ENCODE data around the gene DSC3. TPM values are rescaled to one million over a fixed set of nuclear protein-coding genes. Genes with fewer than 3 reads are reported as not detected.

DSC3 gene
- total and polyA plus RNA-seq, 12 donors: 0.08 to 4.7 (median 0.35) TPM

DNA sequence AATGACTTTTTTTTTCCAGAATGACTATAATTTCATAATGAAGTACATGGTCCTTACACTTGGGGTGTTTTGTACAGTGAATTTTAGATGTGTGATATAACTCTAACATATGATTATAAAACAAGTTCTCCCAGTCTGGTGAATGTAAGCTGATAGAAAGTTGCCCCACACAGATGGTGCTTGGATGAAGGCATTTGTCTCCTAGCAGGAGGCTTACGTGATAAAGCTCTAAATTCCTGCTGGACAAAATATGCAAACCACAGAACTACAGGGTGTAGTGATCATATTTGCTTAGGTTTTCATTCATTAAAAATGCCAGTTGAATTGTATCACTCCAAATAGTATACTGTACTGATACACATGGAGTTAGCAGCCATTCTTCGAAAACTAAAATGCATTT lies 85.5 kb downstream of the DSC3 start:
- Histone ChIP-seq H3K9me3 (replicated peaks in 1 of 3) (no peaks in the 10 kb centered on the region), H3K4me3 (no peak overlapping the region), H3K27me3 (no peaks in the 10 kb centered on the region), H3K4me1 (replicated peaks in 1 of 2) (no peaks in the 10 kb centered on the region), H3K27ac (no peak overlapping the region), H3K36me3 (replicated peaks in 1 of 2) (no peaks in the 10 kb centered on the region)
- WGBS, 4 donors: 64 to 82% (median 73%) methylated on average over 2 of the region's 2 CpGs
- intact Hi-C loops (cut with DNase I): no loop called here
- no peak for DNase-seq
- TF ChIP-seq CTCF (IDR thresholded peaks at IDR 0.05): no peak
- TF ChIP-seq POLR2A (IDR thresholded peaks at IDR 0.05): no peak

GRCh38 chr18:30954262-30954661 lies 88.3 kb downstream of the DSC3 start:
- no peaks in the 10 kb centered on the region for H3K27me3 ChIP-seq
- H3K4me1 ChIP-seq (replicated peaks in 1 of 2): no peaks in the 10 kb centered on the region
- TF ChIP-seq CTCF (IDR thresholded peaks at IDR 0.05) (no peak), POLR2A (IDR thresholded peaks at IDR 0.05) (no peak)
- intact Hi-C loops (cut with DNase I): no loop called here
- H3K36me3 ChIP-seq (replicated peaks in 1 of 2): no peaks in the 10 kb centered on the region
- no peak for DNase-seq
- no peak overlapping the region for H3K4me3 ChIP-seq
- no peaks in the 10 kb centered on the region for H3K9me3 ChIP-seq (replicated peaks in 1 of 3)
- H3K27ac ChIP-seq: no peak overlapping the region
- 66 to 71% (median 67%) methylated on average over 3 of the region's 3 CpGs for WGBS, 4 donors

DNA sequence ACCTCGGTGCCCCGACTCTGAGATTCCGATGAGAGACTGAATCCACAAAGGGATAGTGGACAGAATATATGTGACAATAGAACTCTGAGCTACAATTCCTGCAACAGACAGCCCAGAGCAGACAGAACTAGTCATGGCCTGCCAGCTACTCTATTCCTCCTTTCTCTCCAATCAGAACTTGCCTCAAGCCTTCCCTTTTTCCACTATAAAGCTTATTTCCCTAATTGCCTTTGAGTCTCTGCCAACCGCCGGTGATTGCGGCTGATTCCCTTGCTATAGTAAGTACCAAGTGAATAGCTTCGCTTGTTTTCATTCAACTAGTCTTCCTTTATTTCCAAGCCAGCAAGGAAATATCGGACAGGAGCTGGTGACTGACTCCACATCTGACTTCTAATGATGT lies 96.8 kb downstream of the DSC3 start:
- Histone ChIP-seq H3K4me1 (replicated peaks in 1 of 2) (no peaks in the 10 kb centered on the region), H3K9me3 (replicated peaks in 1 of 3) (no peaks in the 10 kb centered on the region), H3K4me3 (no peak overlapping the region), H3K27me3 (no peaks in the 10 kb centered on the region), H3K36me3 (replicated peaks in 1 of 2) (no peaks in the 10 kb centered on the region), H3K27ac (no peak overlapping the region)
- WGBS, 4 donors: 75 to 84% (median 79%) methylated on average over 8 of the region's 8 CpGs
- no peak for DNase-seq
- intact Hi-C loops (cut with DNase I): no loop called here
- no peak for TF ChIP-seq CTCF (IDR thresholded peaks at IDR 0.05)
- TF ChIP-seq POLR2A (IDR thresholded peaks at IDR 0.05): no peak

GRCh38 chr18:30944773-30945417 lies 97.6 kb downstream of the DSC3 start:
- H3K9me3 ChIP-seq (replicated peaks in 1 of 3): no peaks in the 10 kb centered on the region
- no peak for TF ChIP-seq POLR2A (IDR thresholded peaks at IDR 0.05)
- TF ChIP-seq CTCF (IDR thresholded peaks at IDR 0.05): no peak
- H3K4me3 ChIP-seq: no peak overlapping the region
- H3K4me1 ChIP-seq (replicated peaks in 1 of 2): no peaks in the 10 kb centered on the region
- no peak overlapping the region for H3K27ac ChIP-seq
- intact Hi-C loops (cut with DNase I): no loop called here
- no peaks in the 10 kb centered on the region for H3K36me3 ChIP-seq (replicated peaks in 1 of 2)
- DNase-seq: no peak
- WGBS, 4 donors: 53 to 67% (median 57%) methylated on average over 3 of the region's 3 CpGs
- no peaks in the 10 kb centered on the region for H3K27me3 ChIP-seq
